NT2/D1 (cell line): ENCODE results near the gene SLC9A1.

Source experiments
- SUZ12 ChIP-seq: IDR thresholded peaks from 2 replicates; pipeline ENCODE4 v1.6.1; 2011; ENCODE audit not compliant: insufficient read length, insufficient read depth; ENCODE audit errors: extremely low read depth
- YY1 ChIP-seq: IDR thresholded peaks from 2 replicates; pipeline ENCODE4 v1.6.1; 2011; ENCODE audit not compliant: insufficient read length, insufficient read depth

- no peak for TF ChIP-seq YY1
- TF ChIP-seq SUZ12: no peak
Observed at GRCh38 chr1:27114546-27114945, 40.4 kb downstream of the SLC9A1 start.
